ENCODE results near the gene CD55. TPM values are rescaled to one million over a fixed set of nuclear protein-coding genes. Genes with fewer than 3 reads are reported as not detected.

CD55 gene
- total RNA-seq, 1 experiment from 2014 or later: 108 TPM

GRCh38 chr1:207328004-207328403, 6.5 kb downstream of the CD55 start:
- intact Hi-C loops (cut with micrococcal nuclease): no loop called here
- Histone ChIP-seq H3K27me3 (ENCODE audit: low read length) (no peaks in the 10 kb centered on the region), H3K36me3 (ENCODE audit: low read depth, low read length) (peaks cover 84% of the 10 kb centered on the region), H3K9me3 (ENCODE audit: low read length) (no peaks in the 10 kb centered on the region), H3K4me3 (ENCODE audit: low read length) (no peak overlapping the region), H3K27ac (ENCODE audit: low read length) (no peak overlapping the region), H3K79me2 (ENCODE audit: low read length) (peaks cover 11% of the 10 kb centered on the region), H4K20me1 (ENCODE audit: low read length) (peaks cover 55% of the 10 kb centered on the region), H3K4me1 (ENCODE audit: insufficient read depth, low read length) (peaks cover 11% of the 10 kb centered on the region), H3K9me2 (replicated peaks; ENCODE audit: low read length) (no peaks in the 10 kb centered on the region), H2AFZ (ENCODE audit: low read length) (no peak overlapping the region), H3K9ac (ENCODE audit: low read length) (no peak overlapping the region), H3F3A (ENCODE audit: low read length, unreplicated experiment) (no peaks in the 10 kb centered on the region), H3K4me2 (ENCODE audit: low read length) (no peak overlapping the region)
- ChIA-PET POLR2A (ENCODE audit: unreplicated experiment) (interaction anchor here (0.7 kb wide), 1 partner anchor 78 kb away, joined by 4 read pairs; no protein-coding TSS in a partner anchor), CTCF (no interaction called here)
- TF ChIP-seq, protein P1, sequence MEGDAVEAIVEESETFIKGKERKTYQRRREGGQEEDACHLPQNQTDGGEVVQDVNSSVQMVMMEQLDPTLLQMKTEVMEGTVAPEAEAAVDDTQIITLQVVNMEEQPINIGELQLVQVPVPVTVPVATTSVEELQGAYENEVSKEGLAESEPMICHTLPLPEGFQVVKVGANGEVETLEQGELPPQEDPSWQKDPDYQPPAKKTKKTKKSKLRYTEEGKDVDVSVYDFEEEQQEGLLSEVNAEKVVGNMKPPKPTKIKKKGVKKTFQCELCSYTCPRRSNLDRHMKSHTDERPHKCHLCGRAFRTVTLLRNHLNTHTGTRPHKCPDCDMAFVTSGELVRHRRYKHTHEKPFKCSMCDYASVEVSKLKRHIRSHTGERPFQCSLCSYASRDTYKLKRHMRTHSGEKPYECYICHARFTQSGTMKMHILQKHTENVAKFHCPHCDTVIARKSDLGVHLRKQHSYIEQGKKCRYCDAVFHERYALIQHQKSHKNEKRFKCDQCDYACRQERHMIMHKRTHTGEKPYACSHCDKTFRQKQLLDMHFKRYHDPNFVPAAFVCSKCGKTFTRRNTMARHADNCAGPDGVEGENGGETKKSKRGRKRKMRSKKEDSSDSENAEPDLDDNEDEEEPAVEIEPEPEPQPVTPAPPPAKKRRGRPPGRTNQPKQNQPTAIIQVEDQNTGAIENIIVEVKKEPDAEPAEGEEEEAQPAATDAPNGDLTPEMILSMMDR (conservative IDR thresholded peaks at IDR 0.05; ENCODE audit: low read depth, low read length): no peak
- no peak for TF ChIP-seq EZH2 (IDR thresholded peaks at IDR 0.05; ENCODE audit: low read length, unreplicated experiment)
- no peak for TF ChIP-seq EZH2phosphoT487 (IDR thresholded peaks at IDR 0.05; ENCODE audit: borderline replicate concordance, low read length)
- peak; percentile 52 for DNase-seq
- peak; percentile 33; the same call in 1 of the 2 replicates for ATAC-seq
- no TSS peak for BruUV-seq (replicated peaks)

DNA sequence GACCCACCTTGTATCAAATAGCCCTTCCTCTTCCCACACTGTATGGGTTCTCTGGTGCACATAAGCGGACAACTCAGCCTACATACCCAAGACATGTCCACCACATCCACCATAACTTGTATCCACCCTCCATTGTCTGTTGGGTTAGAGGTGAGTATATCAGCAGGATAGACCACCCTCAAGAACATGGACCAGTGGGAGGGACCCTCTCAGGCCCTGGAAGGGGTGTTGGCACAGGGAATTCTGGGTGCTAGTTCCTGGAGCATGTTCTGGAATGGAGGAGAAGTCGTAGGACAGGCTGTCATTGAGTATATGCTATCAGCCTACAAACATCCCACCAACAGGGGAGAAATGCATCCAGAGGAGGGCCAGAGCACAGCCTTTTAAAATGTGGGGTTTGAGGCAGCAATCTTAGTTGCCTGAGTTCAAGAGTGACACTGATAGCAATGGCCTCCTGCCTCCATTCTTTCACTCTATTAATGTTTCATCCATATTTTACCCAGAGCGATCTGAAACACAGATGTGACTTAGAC, 7.5 kb downstream of the CD55 start:
- Histone ChIP-seq H2AFZ (ENCODE audit: low read length) (no peak overlapping the region), H3K4me3 (ENCODE audit: low read length) (no peak overlapping the region), H3K4me2 (ENCODE audit: low read length) (no peak overlapping the region), H3K36me3 (ENCODE audit: low read depth, low read length) (peaks cover 86% of the 10 kb centered on the region), H3K9me2 (replicated peaks; ENCODE audit: low read length) (no peaks in the 10 kb centered on the region), H3K27me3 (ENCODE audit: low read length) (no peaks in the 10 kb centered on the region), H3K4me1 (ENCODE audit: insufficient read depth, low read length) (peaks cover 3% of the 10 kb centered on the region), H3F3A (ENCODE audit: low read length, unreplicated experiment) (no peaks in the 10 kb centered on the region), H3K9ac (ENCODE audit: low read length) (no peak overlapping the region), H3K79me2 (ENCODE audit: low read length) (peaks cover 2% of the 10 kb centered on the region), H3K27ac (ENCODE audit: low read length) (no peak overlapping the region), H4K20me1 (ENCODE audit: low read length) (peaks cover 47% of the 10 kb centered on the region), H3K9me3 (ENCODE audit: low read length) (no peaks in the 10 kb centered on the region)
- ATAC-seq (no peak; the same call in 1 of the 2 replicates), DNase-seq (no peak)
- BruUV-seq (replicated peaks): no TSS peak
- intact Hi-C loops (cut with micrococcal nuclease): no loop called here
- TF ChIP-seq, protein P1 (conservative IDR thresholded peaks at IDR 0.05; ENCODE audit: low read depth, low read length): no peak
- ChIA-PET POLR2A (ENCODE audit: unreplicated experiment) (no interaction called here), CTCF (interaction anchor here (0.5 to 0.6 kb wide), 2 partner anchors 26 to 175 kb away, joined by 3 to 6 read pairs; no protein-coding TSS in a partner anchor)

GRCh38 chr1:207329469-207329868, 8.0 kb downstream of the CD55 start:
- Histone ChIP-seq H3K4me2 (ENCODE audit: low read length) (no peak overlapping the region), H3K4me3 (ENCODE audit: low read length) (no peak overlapping the region), H3K9ac (ENCODE audit: low read length) (no peak overlapping the region), H3K9me2 (replicated peaks; ENCODE audit: low read length) (no peaks in the 10 kb centered on the region), H4K20me1 (ENCODE audit: low read length) (peaks cover 42% of the 10 kb centered on the region), H3K27ac (ENCODE audit: low read length) (no peak overlapping the region), H3K9me3 (ENCODE audit: low read length) (no peaks in the 10 kb centered on the region), H3K36me3 (ENCODE audit: low read depth, low read length) (peaks cover 84% of the 10 kb centered on the region), H2AFZ (ENCODE audit: low read length) (no peak overlapping the region), H3F3A (ENCODE audit: low read length, unreplicated experiment) (no peaks in the 10 kb centered on the region), H3K79me2 (ENCODE audit: low read length) (no peaks in the 10 kb centered on the region), H3K4me1 (ENCODE audit: insufficient read depth, low read length) (no peaks in the 10 kb centered on the region; the same call in 1 of the 2 replicates), H3K27me3 (ENCODE audit: low read length) (no peaks in the 10 kb centered on the region)
- DNase-seq (no peak), ATAC-seq (no peak; the same call in 1 of the 2 replicates)
- BruUV-seq (replicated peaks): no TSS peak
- intact Hi-C loops (cut with micrococcal nuclease): no loop called here
- ChIA-PET POLR2A (ENCODE audit: unreplicated experiment) (interaction anchor here (0.6 kb wide), 1 partner anchor 142 kb away, joined by 3 read pairs; no protein-coding TSS in a partner anchor), CTCF (interaction anchor here (0.5 to 1.1 kb wide), 3 partner anchors 26 to 175 kb away, joined by 3 to 6 read pairs (median 5); no protein-coding TSS in a partner anchor)
- TF ChIP-seq, protein P1 (conservative IDR thresholded peaks at IDR 0.05; ENCODE audit: low read depth, low read length): no peak
- TF ChIP-seq EZH2phosphoT487 (IDR thresholded peaks at IDR 0.05; ENCODE audit: borderline replicate concordance, low read length) (no peak), EZH2 (IDR thresholded peaks at IDR 0.05; ENCODE audit: low read length, unreplicated experiment) (no peak)

Measured in PC-3 (cell line).